ENCODE measurements around the gene CLEC4D. TPM values are rescaled to one million over a fixed set of nuclear protein-coding genes. Genes with fewer than 3 reads are reported as not detected.
"Not testable (repeated sequence)": the region's sequence is repeated elsewhere in the genome, so short reads cannot be mapped to it uniquely, and the experiment has no call there.

CLEC4D gene
- total RNA-seq = not detected in 2 replicates

DNA sequence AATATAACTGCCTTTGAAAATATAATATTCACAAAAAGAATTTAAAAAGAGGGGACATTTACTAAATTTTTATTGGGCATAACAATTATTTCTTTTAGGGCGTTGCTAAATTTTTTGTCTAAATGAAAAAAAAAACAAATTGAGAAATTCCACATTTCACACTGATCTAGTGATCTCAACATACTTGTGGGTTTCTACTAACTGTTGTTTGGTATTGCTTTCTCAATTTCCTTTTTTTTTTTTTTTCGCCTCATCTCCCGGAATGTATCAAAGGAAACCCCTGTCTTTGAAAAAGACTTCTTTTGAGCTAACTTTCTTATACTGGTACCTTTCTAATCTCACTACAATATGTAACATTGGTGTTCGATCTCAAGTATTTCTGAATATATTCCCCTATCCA lies at the start of gene CLEC4D:
Gene CLEC4D (plus strand): TSS at position 248 of the 400 bp plus-strand sequence. CDS start 230 bp downstream, outside the sequence.
- no peaks in the 10 kb centered on the region for H3K9me3 Mint-ChIP-seq
- peaks cover 29% of the 10 kb centered on the region for H3K27me3 Mint-ChIP-seq (ENCODE audit: insufficient read depth)

DNA sequence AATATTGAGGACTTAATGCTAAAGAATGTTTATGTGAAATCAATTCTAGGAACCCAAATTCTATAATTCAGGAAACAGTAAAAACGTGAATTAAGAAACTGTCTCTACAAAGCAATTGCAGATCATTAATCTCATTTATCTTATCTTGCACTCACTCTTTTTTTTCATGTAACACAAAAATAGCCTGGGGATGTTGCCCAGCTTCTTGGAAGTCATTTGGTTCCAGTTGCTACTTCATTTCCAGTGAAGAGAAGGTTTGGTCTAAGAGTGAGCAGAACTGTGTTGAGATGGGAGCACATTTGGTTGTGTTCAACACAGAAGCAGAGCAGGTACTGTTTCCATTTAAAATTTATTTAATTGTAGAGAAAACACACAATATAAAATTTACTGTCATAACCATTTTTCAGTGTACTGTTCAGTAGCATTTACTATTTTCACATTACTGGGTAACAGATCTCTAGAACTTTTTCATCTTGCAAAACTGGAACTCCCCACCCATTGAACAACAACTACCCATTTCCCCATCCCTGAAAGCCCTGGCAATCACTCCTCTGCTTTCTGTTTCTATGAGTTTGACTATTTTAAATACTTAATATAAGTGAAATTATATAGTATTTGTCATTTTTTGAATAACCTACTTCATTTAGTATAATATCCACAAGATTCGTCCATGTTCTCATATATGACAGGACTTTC lies 47.9 kb upstream of the CLEC4D start:
- Mint-ChIP-seq H3K9me3 (no peaks in the 10 kb centered on the region), H3K36me3 (ENCODE audit: low read depth) (no peaks in the 10 kb centered on the region), H3K27me3 (ENCODE audit: insufficient read depth) (peaks cover 18% of the 10 kb centered on the region), H3K27ac (no peak overlapping the region), H3K4me1 (ENCODE audit: low read depth) (no peaks in the 10 kb centered on the region), H3K4me3 (no peak overlapping the region)
- intact Hi-C loops (cut with micrococcal nuclease) = no loop called here
- DNase-seq (ENCODE audit: low spot score) = no peak

More for the DNA sequence above, at the start of gene CLEC4D:
- no peak for DNase-seq (ENCODE audit: low spot score)
- Mint-ChIP-seq H3K36me3 (ENCODE audit: low read depth) (no peaks in the 10 kb centered on the region), H3K4me1 (ENCODE audit: low read depth) (no peaks in the 10 kb centered on the region), H3K4me3 (no peak within 1 kb of the TSS), H3K27ac (no peak within 1 kb of the TSS)
- intact Hi-C loops (cut with micrococcal nuclease) = no loop called here

DNA sequence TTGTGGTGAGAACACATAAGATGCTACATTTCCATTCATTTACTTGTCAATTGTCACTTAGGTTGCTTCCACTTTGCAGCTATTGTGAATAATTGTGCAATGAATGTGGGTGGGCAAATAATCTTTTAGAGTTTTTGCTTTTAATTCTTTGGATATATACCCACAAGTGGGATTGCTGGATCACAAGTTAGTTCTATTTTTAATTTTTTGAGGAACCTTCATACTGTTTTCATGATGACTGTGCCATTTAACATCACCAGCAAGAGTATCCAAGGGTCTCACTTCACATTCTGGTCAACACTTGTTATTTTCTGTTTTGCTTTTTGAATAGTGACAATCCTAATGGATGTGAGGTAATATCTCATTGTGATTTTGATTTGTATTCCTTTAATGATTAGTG lies 47.1 kb upstream of the CLEC4D start:
- Mint-ChIP-seq H3K4me1 (ENCODE audit: low read depth) (no peaks in the 10 kb centered on the region), H3K9me3 (no peaks in the 10 kb centered on the region), H3K27me3 (ENCODE audit: insufficient read depth) (peaks cover 23% of the 10 kb centered on the region), H3K27ac (no peak overlapping the region), H3K36me3 (ENCODE audit: low read depth) (no peaks in the 10 kb centered on the region), H3K4me3 (no peak overlapping the region)
- DNase-seq (ENCODE audit: low spot score) = no peak
- intact Hi-C loops (cut with micrococcal nuclease) = no loop called here

DNA sequence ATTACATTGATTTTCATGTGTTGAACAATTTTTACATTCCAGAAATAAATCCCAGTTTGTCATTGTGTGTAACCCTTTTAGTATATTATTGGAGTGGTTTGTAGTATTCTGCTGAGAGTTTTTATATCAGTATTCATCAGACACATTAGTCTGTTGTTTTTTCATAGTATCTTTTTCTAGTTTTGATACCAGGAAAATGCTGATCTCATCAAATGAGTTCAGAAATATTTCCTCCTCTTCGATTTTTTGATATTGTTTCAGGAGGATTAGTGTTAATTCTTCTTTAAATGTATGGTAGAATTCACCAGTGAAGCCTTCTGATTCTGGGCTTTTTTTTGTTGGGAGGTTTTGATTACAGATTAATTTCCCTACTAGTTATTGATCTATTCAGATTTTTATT lies 42.2 kb upstream of the CLEC4D start:
- H3K27me3 Mint-ChIP-seq (ENCODE audit: insufficient read depth) = peaks cover 35% of the 10 kb centered on the region
- H3K4me3 Mint-ChIP-seq = no peak overlapping the region
- no peaks in the 10 kb centered on the region for H3K4me1 Mint-ChIP-seq (ENCODE audit: low read depth)
- H3K9me3 Mint-ChIP-seq = no peaks in the 10 kb centered on the region
- H3K27ac Mint-ChIP-seq = no peak overlapping the region
- intact Hi-C loops (cut with micrococcal nuclease) = no loop called here
- no peak for DNase-seq (ENCODE audit: low spot score)
- no peaks in the 10 kb centered on the region for H3K36me3 Mint-ChIP-seq (ENCODE audit: low read depth)

DNA sequence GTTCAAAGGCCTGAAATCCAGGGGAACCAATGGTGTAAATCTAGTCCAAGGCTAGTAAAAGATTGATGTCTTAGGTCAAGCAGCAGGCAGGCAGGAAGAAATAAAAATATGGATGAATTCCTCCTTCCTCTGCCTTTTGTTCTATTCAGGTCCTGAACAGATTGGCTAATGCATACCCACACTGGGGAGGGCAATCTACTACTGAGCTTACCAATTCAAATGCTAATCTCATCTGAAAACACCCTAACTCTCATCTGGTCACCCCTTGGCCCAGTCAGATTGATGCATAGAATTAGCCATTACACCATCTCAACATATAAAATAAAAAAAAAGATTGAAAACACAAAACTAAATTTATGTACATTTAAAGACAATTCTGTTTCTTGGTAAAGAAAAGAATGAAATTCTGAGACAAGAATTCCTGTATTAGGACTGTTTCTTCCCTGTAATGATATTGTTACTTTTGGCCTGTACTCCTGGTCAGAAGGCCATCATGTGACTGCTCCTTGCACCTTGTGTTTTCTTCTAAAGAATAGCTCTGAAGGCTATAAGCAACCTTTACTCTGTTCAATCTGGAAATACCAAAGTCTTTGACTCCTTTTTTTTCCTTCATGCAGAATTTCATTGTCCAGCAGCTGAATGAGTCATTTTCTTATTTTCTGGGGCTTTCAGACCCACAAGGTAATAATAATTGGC lies 37.6 kb upstream of the CLEC4D start:
- no peaks in the 10 kb centered on the region for H3K9me3 Mint-ChIP-seq
- H3K4me1 Mint-ChIP-seq (ENCODE audit: low read depth) = no peaks in the 10 kb centered on the region
- no peak overlapping the region for H3K27ac Mint-ChIP-seq
- intact Hi-C loops (cut with micrococcal nuclease) = no loop called here
- no peak for DNase-seq (ENCODE audit: low spot score)
- no peaks in the 10 kb centered on the region for H3K36me3 Mint-ChIP-seq (ENCODE audit: low read depth)
- no peak overlapping the region for H3K4me3 Mint-ChIP-seq
- H3K27me3 Mint-ChIP-seq (ENCODE audit: insufficient read depth) = peaks cover 36% of the 10 kb centered on the region

DNA sequence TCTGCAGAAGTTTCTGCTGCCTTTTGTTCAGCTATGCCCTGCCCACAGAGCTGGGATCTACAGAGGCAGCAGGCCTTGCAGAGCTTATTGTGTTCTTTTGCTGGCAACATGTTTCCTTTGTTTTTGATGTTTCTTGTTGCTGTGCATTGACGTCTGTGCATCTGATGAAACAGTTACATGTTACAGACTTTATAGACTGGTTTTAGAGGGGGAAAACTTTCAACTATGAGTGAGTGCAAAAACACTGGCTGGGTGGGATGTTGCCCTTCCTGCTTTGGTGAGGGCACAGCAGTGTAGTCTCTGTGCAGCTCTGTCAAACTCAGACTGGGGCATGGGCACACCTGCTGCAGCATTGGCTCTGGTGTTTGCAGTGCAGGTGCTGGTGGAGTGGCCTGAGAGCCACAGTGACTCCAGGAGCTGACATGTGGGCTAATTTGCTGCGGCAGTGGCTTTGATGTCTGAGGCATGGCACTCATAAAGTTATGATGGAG lies 30.7 kb upstream of the CLEC4D start:
- Mint-ChIP-seq H3K9me3 (peaks cover 4% of the 10 kb centered on the region), H3K4me1 (ENCODE audit: low read depth) (peaks cover 7% of the 10 kb centered on the region), H3K4me3 (no peak overlapping the region), H3K27ac (no peak overlapping the region), H3K36me3 (ENCODE audit: low read depth) (no peaks in the 10 kb centered on the region), H3K27me3 (ENCODE audit: insufficient read depth) (peaks cover 17% of the 10 kb centered on the region)
- intact Hi-C loops (cut with micrococcal nuclease) = no loop called here
- no peak for DNase-seq (ENCODE audit: low spot score)

DNA sequence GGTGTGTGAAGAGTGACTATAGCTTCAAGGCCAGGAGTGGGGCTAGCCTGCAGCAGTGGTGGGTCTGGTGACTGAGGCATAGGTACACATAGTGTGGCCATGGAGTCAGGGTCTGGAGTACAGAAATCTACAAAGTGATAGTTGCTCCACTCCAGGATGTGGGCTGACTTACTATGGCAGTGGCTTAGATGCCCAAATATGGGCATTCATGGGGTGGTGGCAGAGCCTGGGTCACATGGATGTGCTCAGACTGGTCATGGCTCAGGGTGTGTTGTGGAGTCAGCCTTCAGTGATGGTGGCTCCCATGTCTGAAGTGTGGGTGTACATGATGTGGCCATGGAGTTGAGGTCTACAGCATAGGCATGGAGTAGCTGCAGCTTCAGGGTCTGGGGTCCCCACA lies 30.2 kb upstream of the CLEC4D start:
- DNase-seq (ENCODE audit: low spot score) = no peak
- H3K36me3 Mint-ChIP-seq (ENCODE audit: low read depth) = no peaks in the 10 kb centered on the region
- H3K27me3 Mint-ChIP-seq (ENCODE audit: insufficient read depth) = peaks cover 15% of the 10 kb centered on the region
- intact Hi-C loops (cut with micrococcal nuclease) = no loop called here
- H3K27ac Mint-ChIP-seq = no peak overlapping the region
- H3K9me3 Mint-ChIP-seq = peaks cover 4% of the 10 kb centered on the region
- H3K4me3 Mint-ChIP-seq = no peak overlapping the region
- peaks cover 7% of the 10 kb centered on the region for H3K4me1 Mint-ChIP-seq (ENCODE audit: low read depth)

DNA sequence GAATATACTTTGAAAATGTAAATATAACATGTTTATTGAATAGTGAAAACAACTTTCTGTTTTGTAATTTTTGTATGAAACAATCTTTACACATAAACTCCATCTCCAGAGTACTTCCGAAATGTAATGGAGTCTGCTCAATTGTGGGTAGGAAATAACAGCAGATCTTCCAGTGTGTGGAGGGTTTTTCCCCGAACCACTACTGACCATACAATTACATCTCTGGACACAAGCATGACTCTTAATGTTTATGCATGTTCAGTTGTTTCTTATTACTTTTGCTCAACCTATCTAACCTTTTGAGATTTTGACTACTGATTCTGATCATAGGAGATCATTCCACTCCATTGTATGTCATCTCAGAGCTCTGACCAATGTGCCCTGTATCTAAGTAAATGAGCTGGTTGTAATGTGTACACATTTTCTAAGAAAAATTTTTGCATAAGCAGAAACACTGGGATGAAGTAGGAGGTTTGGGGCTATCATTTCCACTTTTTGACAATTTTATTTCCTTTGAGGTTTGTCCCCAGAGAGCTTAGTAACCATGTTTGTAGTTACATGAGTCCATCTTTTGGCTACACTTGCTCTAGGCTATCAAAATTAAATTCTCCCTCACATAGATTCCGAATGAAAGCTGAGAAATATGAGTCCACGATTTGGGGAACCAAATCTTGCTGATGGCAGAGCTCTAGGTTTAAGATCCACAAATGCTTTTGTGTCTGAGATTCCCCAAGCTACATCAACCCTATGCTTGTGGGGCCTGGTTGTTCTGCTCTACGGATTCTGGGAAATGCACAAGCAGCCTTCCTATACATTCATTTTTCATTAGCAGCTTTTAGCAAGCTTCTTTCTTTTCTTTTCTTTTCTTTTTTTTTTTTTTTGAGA lies 21.4 kb upstream of the CLEC4D start:
- Mint-ChIP-seq H3K27ac (no peak overlapping the region), H3K27me3 (ENCODE audit: insufficient read depth) (peaks cover 23% of the 10 kb centered on the region), H3K36me3 (ENCODE audit: low read depth) (no peaks in the 10 kb centered on the region), H3K4me3 (no peak overlapping the region), H3K4me1 (ENCODE audit: low read depth) (peaks cover 23% of the 10 kb centered on the region), H3K9me3 (peaks cover 4% of the 10 kb centered on the region)
- DNase-seq (ENCODE audit: low spot score) = no peak
- intact Hi-C loops (cut with micrococcal nuclease) = loop anchor here (2.0 to 5.0 kb wide), 2 partner anchors 157 to 535 kb away; no protein-coding TSS in a partner anchor

DNA sequence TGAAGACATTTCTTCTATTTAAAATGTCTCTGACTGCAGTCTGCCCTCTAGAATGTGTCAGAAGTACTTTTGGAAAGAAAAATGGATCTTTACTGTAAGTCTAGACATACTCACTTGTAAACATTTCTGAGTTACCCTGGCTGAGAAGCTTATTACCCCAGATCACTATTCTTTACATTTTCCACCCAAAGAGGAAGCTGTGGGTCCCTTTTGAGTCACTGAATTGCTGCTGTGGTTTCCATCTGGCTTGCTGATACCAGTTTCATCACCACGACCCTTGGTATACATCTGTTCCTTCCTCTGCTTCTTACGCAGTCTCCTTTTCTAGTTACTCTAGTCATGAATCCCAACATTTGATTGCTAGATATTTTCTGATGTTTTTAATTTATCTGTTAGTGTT lies 20.2 kb upstream of the CLEC4D start:
- H3K4me1 Mint-ChIP-seq (ENCODE audit: low read depth) = peaks cover 23% of the 10 kb centered on the region
- no peaks in the 10 kb centered on the region for H3K36me3 Mint-ChIP-seq (ENCODE audit: low read depth)
- H3K9me3 Mint-ChIP-seq = no peaks in the 10 kb centered on the region
- H3K27me3 Mint-ChIP-seq (ENCODE audit: insufficient read depth) = peaks cover 18% of the 10 kb centered on the region
- H3K4me3 Mint-ChIP-seq = no peak overlapping the region
- DNase-seq (ENCODE audit: low spot score) = peak; percentile 42
- intact Hi-C loops (cut with micrococcal nuclease) = loop anchor here (1.0 to 5.0 kb wide), 5 partner anchors 44 to 534 kb away; partner anchors contain the start of gene NECAP1
- H3K27ac Mint-ChIP-seq = peak overlapping the region; percentile 24

DNA sequence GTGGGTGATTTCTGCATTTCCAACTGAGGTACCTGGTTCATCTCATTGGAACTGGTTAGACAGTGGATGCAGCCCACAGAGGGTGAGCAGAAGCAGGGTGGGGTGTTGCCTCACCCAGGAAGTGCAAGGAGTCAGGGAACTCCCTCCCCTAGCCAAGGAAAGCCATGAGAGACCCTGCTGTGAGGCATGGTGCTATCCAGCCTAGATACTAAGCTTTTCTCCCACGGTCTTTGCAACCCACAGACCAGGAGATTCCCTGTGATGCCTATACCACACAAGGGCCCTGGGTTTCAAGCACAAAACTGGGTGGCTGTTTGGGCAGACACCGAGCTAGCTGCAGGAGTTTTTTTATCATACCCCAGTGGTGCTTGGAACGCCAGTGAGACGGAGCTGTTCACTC lies 17.6 kb upstream of the CLEC4D start:
- H3K27ac Mint-ChIP-seq; H3K4me3 Mint-ChIP-seq; DNase-seq (ENCODE audit: low spot score); H3K36me3 Mint-ChIP-seq (ENCODE audit: low read depth); intact Hi-C loops (cut with micrococcal nuclease); H3K9me3 Mint-ChIP-seq: not testable (repeated sequence)
- peaks cover 23% of the 10 kb centered on the region for H3K4me1 Mint-ChIP-seq (ENCODE audit: low read depth)
- peaks cover 26% of the 10 kb centered on the region for H3K27me3 Mint-ChIP-seq (ENCODE audit: insufficient read depth)

DNA sequence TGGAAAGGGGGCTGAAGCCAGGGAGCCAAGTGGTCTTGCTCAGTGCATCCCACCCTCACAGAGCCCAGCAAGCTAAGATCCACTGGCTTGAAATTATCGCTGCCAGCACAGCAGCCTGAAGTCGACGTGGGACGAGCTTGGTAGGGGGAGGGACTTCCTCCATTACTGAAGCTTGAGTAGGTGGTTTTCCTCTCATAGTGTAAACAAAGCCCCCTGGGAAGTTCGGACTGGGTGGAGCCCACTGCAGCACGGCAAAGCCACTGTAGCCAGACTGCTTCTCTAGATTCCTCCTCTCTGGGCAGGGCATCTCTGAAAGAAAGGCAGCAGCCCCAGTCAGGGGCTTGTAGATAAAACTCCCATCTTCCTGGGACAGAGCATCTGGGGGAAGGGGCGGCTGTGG lies 17.2 kb upstream of the CLEC4D start:
- H3K27ac Mint-ChIP-seq; DNase-seq (ENCODE audit: low spot score); H3K9me3 Mint-ChIP-seq; intact Hi-C loops (cut with micrococcal nuclease); H3K36me3 Mint-ChIP-seq (ENCODE audit: low read depth); H3K4me3 Mint-ChIP-seq: not testable (repeated sequence)
- H3K4me1 Mint-ChIP-seq (ENCODE audit: low read depth) = peaks cover 23% of the 10 kb centered on the region
- peaks cover 26% of the 10 kb centered on the region for H3K27me3 Mint-ChIP-seq (ENCODE audit: insufficient read depth)

DNA sequence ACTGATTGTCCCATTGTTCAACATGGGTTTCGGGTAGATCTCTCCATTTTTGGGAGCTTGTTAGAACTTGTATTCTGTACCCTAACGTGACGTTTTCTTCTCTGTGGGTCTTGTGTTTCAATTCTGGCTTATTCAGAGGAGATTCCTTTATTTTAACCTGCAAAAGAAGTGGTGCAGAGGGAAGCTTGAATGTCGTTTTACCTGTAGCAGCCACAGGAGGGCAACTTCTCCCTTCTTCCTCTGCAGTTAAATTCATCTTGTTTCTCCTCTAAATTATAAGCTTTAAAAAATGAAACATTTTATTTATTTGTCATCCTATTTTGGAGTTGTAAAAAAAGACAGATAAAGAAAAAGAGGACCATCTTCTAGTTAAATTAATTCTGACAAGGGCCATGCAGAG lies 13.7 kb upstream of the CLEC4D start:
- DNase-seq (ENCODE audit: low spot score) = no peak
- no peak overlapping the region for H3K4me3 Mint-ChIP-seq
- H3K4me1 Mint-ChIP-seq (ENCODE audit: low read depth) = peaks cover 6% of the 10 kb centered on the region
- H3K36me3 Mint-ChIP-seq (ENCODE audit: low read depth) = no peaks in the 10 kb centered on the region
- no peaks in the 10 kb centered on the region for H3K9me3 Mint-ChIP-seq
- H3K27me3 Mint-ChIP-seq (ENCODE audit: insufficient read depth) = peaks cover 28% of the 10 kb centered on the region
- H3K27ac Mint-ChIP-seq = no peak overlapping the region
- intact Hi-C loops (cut with micrococcal nuclease) = no loop called here

All from activated T-helper 1 cell treated with anti-CD3 and anti-CD28 coated beads, Interleukin-12 subunit alpha, Interleukin-12 subunit beta, Interleukin-2, Interleukin-4 antibody, amounts not matched to agents 30 ng/mL and 10 ng/mL and 1 ng/mL, durations not matched to agents 14 hours and 24 hours and 36 hours (primary cell).